ENCODE results near the gene PRR33.

DNA sequence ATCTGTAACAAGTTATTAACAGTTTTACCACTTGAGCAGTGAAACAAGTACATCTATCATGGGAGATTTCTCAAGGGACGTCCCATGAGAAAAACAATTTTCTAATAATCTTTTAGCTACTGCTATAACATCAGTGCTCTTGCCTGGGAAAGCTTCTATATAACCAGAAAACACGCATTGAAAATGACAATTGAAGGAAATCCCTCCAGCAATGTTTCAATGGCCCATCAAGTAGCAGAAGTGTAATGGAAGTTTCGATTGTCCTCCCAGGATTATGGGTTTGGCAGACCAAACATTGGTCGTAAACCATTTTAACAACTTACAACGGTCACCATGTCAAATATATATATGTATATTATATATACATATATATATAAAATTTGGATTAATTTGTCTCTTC is 8.0 kb upstream of the PRR33 start:
- TF ChIP-seq POLR2A (IDR thresholded peaks at IDR 0.05; ENCODE audit: borderline replicate concordance, extremely low read depth, insufficient read depth, insufficient read length) (no peak), POLR2AphosphoS5 (IDR thresholded peaks at IDR 0.05; ENCODE audit: low read depth, low read length) (no peak), CTCF (IDR thresholded peaks at IDR 0.05 in 2 of 3, conservative IDR thresholded peaks at IDR 0.05 in 1 of 3; ENCODE audit: borderline replicate concordance in 1 of 3, insufficient read depth in 1 of 3, low read depth in 2 of 3, low read length in 2 of 3) (no peak), EZH2phosphoT487 (IDR thresholded peaks at IDR 0.05; ENCODE audit: borderline replicate concordance) (no peak), ZFX (IDR thresholded peaks at IDR 0.05) (no peak), EZH2 (IDR thresholded peaks at IDR 0.05) (no peak)
- TF ChIP-seq, protein P1, sequence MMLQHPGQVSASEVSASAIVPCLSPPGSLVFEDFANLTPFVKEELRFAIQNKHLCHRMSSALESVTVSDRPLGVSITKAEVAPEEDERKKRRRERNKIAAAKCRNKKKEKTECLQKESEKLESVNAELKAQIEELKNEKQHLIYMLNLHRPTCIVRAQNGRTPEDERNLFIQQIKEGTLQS (IDR thresholded peaks at IDR 0.05): no peak
